SH-SY5Y (cell line): Measurements from ENCODE around the gene RAD51B.

Experiments used
- GATA2 ChIP-seq: IDR thresholded peaks from 2 replicates; pipeline ENCODE4 v1.6.1; 2011; ENCODE audit warnings: mild to moderate bottlenecking, low read depth, low read length
- GATA3 ChIP-seq: IDR thresholded peaks from 2 replicates; pipeline ENCODE4 v1.6.1; 2011; ENCODE audit warnings: low read depth, mild to moderate bottlenecking, low read length, moderate library complexity

DNA sequence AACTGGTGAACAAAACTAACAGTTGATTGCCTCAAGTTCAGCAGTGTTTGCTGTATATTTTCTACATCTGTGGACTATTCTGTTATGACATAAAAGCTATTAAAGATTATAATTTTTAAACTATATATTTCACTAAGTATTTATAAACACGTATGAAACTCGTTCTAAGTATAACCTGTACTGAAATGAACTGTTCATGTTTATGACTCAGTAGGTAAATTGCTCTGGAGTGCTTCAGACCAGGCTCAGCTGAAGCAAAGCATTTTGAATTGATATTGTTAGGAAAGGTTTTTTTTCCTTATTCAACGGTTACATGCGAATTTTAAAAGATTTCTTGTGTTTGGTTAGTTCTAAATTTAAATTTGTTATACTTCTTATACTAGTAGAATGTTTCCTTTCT, 151.3 kb downstream of the RAD51B start:
- no peak for TF ChIP-seq GATA2
- TF ChIP-seq GATA3, result no peak
